Stimulated activated CD8-positive, alpha-beta memory T cell treated with anti-CD3 and anti-CD28 coated beads, Interleukin-7, amount 100 ng/mL, for 1 hour (primary cell): ENCODE results near the gene POLR2E.
A peak's percentile ranks its signal among the peaks of the same experiment; 100 is the strongest.
"Not testable (repeated sequence)": the region's sequence is repeated elsewhere in the genome, so short reads cannot be mapped to it uniquely, and the experiment has no call there.

Experiments
- DNase-seq, 2 donors: peaks; one replicate each; pipeline ENCODE4 v3.0.0-alpha.2; 2020; ENCODE audit warnings: low read depth in 2 of 2

Gene POLR2E

DNA sequence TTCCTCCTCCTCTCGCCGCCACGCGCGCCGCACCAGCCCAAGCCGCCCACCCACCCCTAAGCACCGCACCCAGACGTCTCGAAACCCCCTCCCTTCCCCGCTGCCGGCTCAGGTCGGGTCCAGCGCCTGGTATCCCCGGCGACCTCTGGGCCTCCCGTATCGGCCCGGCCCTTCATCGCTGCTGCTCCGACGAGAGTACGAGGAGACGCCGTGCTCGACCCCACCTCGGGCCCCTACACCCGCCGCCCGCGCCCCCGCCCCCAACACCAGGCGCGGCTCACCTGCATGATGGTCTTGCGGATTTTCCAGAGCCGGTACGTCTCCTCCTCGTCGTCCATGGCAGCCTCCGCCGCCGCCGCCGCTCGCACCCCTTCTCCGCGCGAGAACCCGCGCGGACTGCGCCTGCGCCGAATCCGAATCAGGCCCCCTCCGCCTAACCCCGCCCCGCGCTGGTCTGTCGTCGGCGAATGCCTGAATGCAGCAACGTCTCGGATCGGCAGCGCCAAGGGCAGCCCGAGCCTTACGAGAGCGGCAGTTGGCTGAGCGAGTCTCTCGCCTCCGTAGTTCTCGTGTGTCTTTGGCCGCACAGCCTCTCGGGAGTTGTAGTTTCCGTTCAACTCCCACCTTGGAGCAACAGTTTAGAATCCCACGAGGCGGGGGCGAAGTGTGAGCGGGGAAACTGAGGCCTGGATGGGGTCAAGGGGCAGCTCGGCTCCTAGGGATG lies at the start of gene POLR2E:
Gene POLR2E, minus strand, starts transcription at position 398 of the 724 bp plus-strand sequence. Its CDS starts 60 bp downstream, at position 338.
- peak; percentile 97 for DNase-seq

DNA sequence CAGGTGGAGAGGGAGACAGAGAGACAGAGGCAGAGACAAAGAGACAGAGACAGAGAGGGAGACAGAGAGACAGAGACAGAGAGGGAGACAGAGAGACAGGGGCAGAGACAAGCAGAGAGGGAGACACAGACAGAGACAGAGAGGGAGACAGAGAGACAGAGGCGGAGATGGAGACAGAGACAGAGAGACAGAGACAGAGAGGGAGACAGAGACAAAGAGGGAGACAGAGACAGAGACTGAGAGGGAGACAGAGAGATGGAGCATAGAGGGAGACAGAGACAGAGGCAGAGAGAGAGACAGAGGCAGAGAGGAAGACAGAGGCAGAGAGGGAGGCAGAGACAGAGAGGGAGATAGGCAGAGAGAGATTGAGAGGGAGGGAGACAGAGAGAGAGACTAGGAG lies 49.6 kb upstream of the POLR2E start:
- DNase-seq, result no peak

DNA sequence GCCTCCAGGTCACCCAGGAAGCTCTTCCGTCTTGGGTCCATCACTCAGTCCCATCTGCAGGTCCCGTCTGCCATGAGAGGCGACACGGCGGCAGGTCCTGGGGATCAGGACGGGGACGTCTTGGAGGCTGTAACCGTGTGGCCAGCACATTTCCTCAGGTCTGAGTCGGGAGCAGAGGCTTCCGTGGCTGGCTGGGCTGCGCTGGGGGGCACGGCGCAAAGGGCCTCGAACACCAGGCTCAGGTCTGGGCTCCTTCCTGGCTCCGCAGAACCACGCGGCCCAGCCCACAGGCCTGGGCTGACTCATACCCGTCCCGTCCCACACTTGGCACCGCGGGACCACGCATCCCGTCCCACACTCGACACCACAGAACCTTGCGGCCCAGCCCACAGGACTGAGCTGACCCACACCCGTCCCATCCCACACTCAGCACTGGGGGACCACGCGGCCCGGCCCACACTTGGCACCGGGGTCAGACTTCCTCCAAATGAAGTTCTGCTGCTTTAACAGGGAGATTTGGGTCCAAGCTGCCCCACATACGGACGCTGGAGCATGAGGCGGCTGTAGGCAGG lies 48.7 kb upstream of the POLR2E start:
- DNase-seq, result no peak

DNA sequence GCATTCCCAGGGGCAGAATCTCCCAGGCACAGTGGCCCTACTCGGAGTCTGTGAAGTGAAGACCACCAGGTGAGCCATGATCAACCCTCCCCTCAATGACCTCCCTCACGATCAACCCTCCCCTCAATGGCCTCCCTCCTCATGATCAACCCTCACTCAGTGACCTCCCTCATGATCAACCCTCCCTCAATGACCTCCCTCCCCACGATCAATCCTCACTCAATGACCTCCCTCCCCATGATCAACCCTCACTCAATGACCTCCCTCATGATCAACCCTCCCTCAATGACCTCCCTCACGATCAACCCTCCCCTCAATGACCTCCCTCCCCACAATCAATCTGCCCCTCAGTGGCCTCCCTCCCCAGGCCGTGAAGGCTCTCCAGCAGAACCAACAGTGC lies 46.8 kb upstream of the POLR2E start:
- no peak for DNase-seq

DNA sequence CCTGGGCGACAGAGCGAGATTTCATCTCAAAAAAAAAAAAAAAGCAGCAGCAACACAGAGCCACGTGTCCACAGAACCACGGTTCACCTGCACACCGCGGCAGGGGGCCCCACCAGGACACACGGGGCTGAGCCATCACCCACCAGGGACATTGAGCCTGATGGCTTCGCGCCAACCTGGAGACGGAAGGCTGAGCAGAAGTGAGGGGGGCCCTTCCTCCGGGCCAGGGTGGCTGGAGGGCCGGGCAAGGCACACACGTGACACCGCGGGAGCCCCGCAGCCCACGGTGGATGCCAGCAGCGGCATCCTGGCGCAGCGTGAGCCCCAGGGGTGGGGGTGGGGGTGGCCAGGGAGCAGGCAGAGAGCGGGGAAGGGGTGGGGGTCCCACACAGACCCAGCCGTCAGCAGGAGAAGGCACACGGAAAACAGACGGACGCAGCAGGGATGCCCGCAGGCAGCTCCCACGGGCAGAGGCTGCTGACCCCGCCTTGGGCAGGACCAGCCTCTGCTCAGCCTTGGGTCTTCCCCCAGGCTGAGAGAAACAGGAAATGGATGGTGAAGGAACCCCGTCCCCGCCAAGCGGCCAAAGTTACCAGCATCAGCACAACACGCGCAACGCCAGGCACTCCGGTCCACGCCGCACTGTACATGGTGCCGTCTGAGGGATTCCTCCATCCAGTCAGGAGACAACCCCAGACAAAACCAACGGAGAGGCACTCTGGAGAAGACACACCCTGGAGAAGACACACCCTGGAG lies 45.3 kb upstream of the POLR2E start:
- no peak for DNase-seq

DNA sequence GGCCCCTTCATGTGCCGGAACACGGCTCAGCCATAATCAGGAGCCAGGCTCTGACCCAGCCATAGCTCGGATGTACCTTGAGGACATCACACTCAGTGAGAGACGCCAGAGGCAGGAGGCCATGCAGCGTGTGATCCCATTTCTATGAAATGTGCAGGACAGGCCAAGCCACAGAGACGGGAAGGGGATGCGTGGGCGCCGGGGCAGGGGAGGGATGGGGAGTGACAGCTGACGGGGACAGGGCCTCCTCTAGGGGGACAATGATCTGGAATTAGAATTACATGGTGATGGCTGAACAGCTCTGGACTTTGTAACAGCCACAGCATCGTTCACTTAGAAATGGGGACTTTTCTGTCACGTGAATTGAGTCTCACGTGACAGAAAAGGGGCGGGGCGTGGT lies 44.0 kb upstream of the POLR2E start:
- no peak for DNase-seq

DNA sequence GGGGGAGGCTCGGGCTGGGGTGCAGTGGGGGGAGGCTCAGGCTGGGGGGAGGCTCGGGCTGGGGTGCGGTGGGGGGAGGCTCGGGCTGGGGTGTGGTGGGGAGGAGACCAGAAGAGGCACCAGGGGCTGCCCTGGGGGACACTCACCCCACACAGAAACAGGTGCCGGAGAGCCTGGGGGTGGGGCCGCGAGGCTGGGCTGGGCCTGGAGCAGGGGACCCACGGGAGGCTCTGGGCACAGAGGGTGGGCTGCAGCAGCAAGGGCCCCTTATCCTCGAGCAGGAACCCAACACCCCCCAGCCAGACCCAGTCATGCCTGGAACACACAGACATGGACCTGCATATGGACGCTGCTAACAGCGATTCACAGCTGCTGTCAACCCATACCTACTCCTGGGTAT lies 42.9 kb upstream of the POLR2E start:
- no peak for DNase-seq

DNA sequence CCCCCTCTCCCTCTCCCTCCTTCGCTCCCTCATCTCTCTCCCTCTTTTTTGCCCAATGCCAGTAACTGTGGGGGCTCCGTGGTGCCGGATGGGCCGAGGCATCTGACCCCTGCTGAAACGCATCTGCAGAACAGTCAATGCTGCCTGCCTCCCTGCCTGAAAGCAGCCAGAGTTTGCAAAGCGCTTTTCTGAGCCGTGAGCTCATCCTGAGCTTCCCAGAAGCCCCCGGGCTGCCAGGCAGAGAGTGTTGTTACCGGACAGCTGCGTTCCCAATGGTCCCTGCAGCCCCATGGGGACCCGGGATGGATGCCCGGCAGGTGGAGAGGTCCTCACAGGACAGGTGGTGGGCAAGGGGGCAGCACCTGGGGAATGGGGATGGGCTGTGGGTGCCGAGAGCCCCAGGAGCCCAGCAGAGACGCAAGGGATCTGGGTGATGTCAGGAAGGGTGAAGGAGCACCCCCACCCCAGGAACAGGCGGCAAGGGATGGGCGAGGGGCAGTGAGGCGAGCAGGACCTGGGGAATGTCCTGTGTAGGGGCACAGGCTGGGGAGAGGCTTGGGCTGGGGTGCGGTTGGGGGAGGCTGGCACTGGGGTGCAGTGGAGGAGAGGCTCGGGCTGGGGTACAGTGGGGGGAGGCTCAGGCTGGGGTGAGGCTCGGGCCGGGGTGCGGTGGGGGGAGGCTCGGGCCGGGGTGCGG lies 41.6 kb upstream of the POLR2E start:
- no peak for DNase-seq

DNA sequence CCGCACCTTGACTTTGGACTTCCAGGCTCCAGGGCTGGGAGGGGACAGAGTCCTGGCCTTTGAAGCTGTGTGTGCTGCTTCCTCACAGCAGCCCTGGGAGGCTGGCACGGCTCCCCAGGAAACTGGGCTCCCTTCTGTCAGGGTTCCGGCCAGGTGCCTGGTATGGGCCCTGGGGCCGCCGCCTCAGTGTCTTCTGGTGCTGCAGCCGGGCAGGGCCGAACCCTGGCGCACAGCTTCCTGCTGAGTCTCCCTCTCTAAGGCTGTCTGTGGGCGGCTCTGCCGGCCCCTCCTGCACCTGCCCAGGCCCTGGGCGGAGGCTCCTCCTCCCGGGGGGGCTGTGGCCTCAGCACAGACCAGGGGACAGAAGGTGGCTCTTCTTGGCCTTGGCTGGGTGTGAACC lies 41.0 kb upstream of the POLR2E start:
- no peak for DNase-seq

DNA sequence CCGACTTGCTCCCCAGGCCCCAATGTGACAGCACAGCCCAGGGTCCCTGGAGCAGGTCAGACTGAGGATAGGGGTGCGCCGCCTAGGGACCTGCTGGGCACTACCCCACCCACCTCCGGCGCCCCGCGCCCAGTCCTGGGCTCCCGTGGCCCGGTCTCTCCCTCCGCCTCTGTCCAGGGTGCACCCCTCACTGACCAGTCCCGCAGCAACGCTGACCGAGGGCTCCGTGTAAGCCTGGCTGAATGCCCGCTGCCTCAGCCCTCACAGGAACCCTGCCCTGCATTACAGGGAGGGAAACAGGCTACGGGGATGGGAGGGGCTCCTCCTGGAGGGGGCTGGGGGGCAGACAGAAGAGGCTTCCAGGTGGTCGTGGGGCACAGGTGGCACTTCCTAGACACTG lies 40.3 kb upstream of the POLR2E start:
- DNase-seq, result no peak

DNA sequence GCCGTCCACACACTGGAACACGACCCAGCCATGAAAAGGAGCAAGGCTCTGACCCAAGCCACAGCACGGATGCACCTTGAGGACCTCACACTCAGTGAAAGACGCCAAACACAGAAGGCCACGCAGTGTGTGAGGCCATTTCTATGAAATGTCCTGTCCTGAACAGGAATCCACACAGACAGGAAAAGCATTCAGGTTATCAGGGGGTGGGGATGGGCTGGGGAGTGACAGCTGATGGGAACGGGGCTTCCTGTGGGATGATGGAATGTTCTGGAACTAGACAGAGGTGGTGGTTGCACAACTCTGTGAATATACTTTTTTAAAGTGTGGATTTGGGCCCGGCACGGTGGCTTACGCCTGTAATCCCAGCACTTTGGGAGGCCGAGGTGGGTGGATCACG lies 39.3 kb upstream of the POLR2E start:
- DNase-seq, result no peak

DNA sequence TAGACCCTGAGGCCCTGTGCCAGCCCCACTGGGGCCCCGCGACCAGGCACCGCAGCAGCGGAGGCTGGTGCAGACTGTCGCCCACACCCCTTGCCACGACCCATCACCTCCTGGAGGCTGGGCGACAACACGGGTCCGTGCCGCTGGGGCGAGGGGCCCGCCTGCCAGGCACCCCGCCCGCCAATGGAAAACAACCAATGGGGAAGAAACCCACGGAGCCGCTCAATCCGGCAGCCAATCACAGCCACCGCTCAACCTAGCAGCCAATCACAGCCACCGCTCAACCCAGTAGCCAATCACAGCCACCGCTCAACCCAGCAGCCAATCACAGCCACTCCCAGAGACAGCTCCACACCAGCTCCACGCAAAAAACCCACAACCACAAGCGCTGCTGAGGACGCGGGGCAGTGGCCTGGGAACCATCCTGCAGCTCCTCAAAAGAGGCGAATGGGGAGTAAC lies 38.3 kb upstream of the POLR2E start:
- DNase-seq, result peak; percentile 46 to 51

DNA sequence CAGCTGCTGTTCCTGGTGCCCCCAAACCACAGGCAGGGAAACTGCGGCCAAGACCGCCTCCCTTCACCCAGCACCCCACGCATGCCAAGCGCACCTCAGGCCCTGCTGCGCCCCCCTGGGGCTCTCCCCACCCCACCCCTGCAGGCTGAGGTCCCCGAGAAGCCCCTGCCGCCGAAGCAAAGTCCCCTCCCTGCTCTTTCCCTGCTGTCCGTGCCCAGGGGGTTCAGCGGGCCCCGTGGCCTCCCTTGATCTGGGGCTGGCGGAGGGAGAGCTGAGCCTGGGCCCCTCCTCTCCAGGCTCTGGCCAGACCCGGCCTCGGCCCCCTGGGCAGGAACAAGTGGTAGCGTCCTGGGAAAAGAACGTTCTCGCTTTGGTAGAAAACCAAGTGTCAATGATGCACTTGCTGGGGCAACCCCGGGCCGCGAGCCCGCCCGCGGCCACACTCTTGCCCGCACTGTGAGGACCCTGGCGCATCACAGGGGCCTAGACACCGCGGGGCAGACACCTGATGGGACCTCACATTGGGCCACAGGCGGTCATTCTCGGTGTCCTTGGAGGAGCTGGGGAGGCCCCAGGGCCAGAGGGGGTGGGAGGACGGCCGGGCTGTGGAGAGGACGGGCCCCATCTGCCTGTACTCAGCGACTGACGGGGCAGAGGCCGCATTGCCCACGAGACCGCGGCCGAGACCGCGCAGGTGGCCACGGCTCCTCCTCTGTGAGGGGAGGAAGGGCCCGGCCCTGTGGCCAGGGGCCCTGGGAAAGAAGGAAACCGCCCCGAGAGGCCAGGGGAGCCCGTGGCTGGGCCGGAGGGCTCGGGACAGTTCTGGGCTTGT lies 37.6 kb upstream of the POLR2E start:
- no peak for DNase-seq

DNA sequence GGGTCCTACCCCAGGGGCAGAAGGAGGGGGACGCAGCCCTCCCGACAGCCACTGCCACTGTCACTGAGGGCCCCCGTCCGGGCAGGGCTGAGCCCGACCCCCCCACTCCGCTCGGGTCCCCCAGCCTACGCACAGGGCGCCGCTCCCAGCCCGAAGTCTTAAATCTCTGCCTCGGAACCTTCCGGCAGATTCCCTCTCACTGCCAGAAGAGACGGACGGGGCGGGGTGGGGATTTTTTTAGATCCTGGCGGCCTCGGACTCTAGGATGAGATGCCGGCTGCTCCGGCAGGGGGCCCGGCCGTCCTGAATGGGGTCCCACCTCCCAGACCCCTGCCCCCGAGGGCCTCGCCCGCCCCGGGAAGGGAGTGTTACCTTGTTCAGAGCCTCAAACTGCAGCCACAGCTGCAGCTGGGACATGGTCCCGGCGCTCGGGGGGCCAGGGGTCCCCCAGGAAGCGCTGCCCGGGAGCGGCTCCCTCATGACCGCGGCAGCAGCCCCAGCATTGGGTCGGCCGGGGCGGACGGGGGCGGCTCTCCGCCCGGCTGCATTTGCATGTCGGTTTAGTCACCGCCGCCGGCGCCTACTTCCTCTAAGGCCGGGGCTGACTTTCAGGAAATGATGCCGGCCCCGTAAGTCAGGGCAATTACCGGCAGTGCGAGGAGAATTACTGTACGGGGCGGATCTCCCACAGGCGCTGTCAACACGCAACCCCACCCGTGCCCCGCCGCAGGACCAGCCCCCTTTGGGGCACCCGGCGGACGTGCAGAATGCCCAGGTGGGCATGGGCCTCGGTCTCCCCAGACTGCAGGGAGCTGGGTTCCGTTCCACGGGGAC lies 36.8 kb upstream of the POLR2E start:
- peak; percentile 73 for DNase-seq

DNA sequence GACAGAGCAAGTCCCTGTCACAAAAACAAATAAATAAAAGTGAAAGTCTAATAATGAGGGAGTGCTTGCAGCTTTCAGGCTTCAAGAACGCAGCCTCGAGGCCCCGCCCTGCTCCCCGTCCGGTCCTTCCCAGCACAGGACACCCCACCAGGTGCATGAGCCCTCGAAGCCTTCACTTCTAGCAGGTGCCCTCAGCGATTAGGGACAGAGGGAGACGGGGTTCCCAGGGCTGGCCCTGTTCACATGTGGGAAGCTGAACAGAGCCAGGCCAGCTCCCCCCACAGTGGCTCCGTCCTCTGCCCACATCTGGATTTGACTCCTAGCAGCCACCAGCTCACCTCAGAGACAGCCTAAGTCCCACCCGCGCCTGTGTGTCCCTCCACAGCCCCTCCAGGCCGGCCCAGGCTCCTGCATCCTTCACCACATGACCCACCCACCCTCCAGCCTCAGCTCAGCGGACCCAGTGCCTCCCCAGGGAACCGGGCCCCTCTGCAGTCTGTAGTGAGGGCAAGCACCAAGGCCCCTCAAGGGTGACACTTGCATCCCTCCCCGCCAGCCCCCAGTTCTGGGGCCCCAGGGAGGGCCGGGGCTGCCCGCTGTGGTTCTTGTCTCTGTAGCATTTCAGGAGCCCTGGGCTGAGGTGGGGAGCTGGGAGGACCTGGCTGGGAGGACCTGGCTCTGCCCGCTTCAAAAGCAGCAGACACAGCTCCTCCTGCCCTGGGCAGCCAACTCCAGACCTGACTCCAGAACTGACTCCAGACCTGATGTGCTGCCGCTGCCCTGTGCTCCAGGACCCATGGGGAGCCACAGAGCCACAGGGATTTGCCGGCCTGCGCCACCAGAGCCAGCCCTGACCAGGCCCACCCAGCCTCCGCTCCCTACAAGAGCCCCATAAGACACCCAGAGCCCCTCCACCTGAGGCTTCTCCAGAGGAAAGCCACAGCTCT lies 35.9 kb upstream of the POLR2E start:
- no peak for DNase-seq

DNA sequence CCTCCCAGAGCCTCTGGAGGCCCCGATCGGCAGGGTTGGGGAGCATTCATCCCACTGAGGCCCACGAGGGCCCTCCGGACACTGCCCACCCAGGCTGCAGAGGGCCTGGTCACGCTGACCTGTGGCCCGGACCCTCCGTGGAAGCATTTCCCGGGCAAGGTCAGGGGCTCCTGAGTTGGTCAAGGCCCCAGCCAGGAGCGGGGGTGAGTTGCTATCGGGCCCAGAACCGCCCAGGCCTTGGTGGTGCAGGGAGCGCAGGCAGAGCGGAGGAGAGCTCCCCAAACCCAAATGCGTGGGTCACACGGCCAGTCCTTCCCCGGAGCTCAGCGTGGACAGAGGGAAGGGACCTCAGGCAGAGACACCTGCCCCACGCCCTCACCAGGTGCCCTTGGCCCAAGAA lies 34.4 kb upstream of the POLR2E start:
- DNase-seq, result no peak

DNA sequence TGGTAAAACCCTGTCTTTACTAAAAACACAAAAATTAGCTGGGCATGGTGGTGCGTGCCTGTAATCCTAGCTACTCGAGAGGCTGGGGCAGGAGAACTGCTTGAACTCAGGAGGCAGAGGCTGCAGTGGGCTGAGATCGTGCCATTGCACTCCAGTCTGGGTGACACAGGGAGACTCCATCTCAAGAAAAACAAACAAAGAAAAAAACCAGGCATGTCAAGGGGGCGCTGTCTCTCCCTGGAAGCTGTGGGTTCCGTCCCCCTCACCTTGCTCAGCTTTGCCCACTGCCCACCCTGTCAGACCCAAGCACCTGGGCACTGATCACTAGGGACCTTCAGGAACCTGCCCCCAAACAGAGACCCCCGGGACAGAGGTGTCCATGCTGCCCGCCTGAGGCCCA lies 33.9 kb upstream of the POLR2E start:
- DNase-seq, result not testable (repeated sequence)

DNA sequence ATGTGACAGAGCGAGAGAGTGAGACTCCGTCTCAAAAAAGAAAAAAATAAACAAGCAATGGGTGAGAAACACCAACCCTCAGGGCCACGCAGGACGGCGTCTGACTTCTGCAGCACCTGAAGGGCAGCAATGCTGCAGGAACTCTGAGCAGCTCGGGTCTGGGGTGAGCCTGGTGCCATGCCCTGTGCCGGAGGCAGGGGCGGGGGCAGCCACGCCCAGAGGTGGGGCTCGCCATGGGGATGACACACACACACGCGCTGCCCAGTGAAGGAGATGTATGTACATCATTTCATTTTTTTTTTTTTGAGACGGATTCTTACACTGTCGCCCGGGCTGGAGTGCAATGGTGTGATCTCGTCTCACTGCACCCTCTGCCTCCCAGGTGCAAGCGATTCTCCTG lies 32.9 kb upstream of the POLR2E start:
- DNase-seq, result no peak

DNA sequence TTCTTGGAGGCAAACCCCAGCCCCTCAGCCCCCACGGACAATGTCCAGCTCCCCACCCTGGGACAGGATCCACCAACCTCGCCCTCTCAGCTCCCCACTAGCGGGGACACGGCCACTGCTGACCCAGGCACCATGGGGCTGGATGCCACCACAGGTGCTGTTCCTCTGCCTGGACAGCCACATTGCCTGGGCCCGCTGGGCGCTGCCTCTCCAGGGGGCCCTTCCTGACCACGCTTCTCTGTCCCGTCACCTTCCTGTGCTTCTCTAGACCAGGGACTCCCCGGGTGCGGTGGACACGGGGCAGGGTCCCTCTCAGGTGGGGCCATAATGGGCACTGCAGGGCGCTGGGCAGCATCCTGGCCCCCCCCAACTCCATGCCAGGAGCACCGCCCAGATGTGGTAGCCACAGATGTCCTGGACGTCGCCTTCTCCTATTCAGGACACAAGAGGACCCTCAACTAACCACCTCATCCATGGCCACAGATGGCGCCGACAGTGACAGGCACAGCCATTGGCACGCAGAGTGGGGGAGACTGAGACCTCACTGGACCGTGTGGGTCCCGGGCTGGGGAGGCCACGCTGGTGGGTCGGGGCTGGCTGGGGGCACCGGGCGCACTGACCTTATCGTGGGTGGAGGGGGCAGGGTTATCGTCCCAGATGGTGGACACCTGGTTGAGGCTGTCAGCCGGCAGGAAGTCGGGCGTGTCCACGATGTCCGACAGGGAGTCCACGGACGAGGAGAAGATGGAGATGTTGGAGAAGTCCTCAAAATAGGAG lies 32.0 kb upstream of the POLR2E start:
- no peak for DNase-seq
